GM21576 (cell line): Measurements from ENCODE around the gene PRR33.

ENCODE experiments used
- ATAC-seq: cut with Tn5 transposase; IDR thresholded peaks from one replicate; pipeline ENCODE4 v1.9.1; 2021; ENCODE audit warnings: mild to moderate bottlenecking, moderate library complexity; ENCODE audit not compliant: unreplicated experiment

Gene PRR33

GRCh38 chr11:1839924-1840779 lies 51.5 kb downstream of the PRR33 start:
- peak; percentile 48 for ATAC-seq

GRCh38 chr11:1839204-1839923 lies 52.3 kb downstream of the PRR33 start:
- ATAC-seq = peak; percentile 6

GRCh38 chr11:1838426-1839144 lies 53.1 kb downstream of the PRR33 start, which contains the start of gene TNNI2:
TSS of gene TNNI2 (plus strand) at chr11:1838981. CDS start at chr11:1839697, 716 bp downstream.
- ATAC-seq = no peak
